HG03108 (cell line): ENCODE results near the gene ADCY10.

ENCODE experiments used
- ATAC-seq: cut with Tn5 transposase; IDR thresholded peaks from one replicate; pipeline ENCODE4 v1.9.1; 2021; ENCODE audit warnings: moderate library complexity; ENCODE audit not compliant: unreplicated experiment

ADCY10 gene

GRCh38 chr1:167784876-167785550, 128.9 kb downstream of the ADCY10 start:
- ATAC-seq = no peak

- ATAC-seq = no peak
Observed at GRCh38 chr1:167782946-167783345, 131.0 kb downstream of the ADCY10 start.

- no peak for ATAC-seq
Observed at GRCh38 chr1:167781558-167781957, 132.4 kb downstream of the ADCY10 start.

- ATAC-seq = no peak
Observed at GRCh38 chr1:167777269-167777650, 136.7 kb downstream of the ADCY10 start.

- ATAC-seq = no peak
Observed at GRCh38 chr1:167776616-167777268, 137.2 kb downstream of the ADCY10 start.

GRCh38 chr1:167776151-167776550, 137.8 kb downstream of the ADCY10 start:
- no peak for ATAC-seq

- ATAC-seq = no peak
Observed at GRCh38 chr1:167775178-167775577, 138.8 kb downstream of the ADCY10 start.

- no peak for ATAC-seq
Observed at GRCh38 chr1:167774710-167775109, 139.2 kb downstream of the ADCY10 start.

- ATAC-seq = no peak
Observed at GRCh38 chr1:167773516-167773915, 140.4 kb downstream of the ADCY10 start.

GRCh38 chr1:167772436-167772835, 141.5 kb downstream of the ADCY10 start:
- ATAC-seq = no peak

GRCh38 chr1:167770127-167770526, 143.8 kb downstream of the ADCY10 start:
- ATAC-seq = no peak

GRCh38 chr1:167767761-167768160, 146.2 kb downstream of the ADCY10 start:
- no peak for ATAC-seq

GRCh38 chr1:167766538-167766937, 147.4 kb downstream of the ADCY10 start:
- no peak for ATAC-seq

GRCh38 chr1:167765496-167765895, 148.4 kb downstream of the ADCY10 start:
- no peak for ATAC-seq

- ATAC-seq = no peak
Observed at GRCh38 chr1:167764458-167765330, 149.2 kb downstream of the ADCY10 start.

GRCh38 chr1:167763525-167764220, 150.3 kb downstream of the ADCY10 start:
- no peak for ATAC-seq

- no peak for ATAC-seq
Observed at GRCh38 chr1:167762061-167762746, 151.7 kb downstream of the ADCY10 start.

GRCh38 chr1:167761400-167761799, 152.5 kb downstream of the ADCY10 start:
- no peak for ATAC-seq
